Esophagus mucosa (tissue), 1 donor: ENCODE data around the gene MANEA. TPM values are rescaled to one million over a fixed set of nuclear protein-coding genes. Genes with fewer than 3 reads are reported as not detected.
A peak's percentile ranks its signal among the peaks of the same experiment; 100 is the strongest.

Experiments
- ATAC-seq: fragments of 200-7000 bp; cut with Tn5 transposase; one replicate; pipeline ENCODE4 v1.9.1; 2020
- total RNA-seq: library from RNA; stranded (reverse); gene quantifications from one replicate; pipeline ENCODE4 v1.2.4, GENCODE V29; 2023
- donor health status: DM: yes; HTN: yes; CAD: no.

MANEA gene
- total RNA-seq, 1 donor from 2014 or later = 8.4 TPM

GRCh38 chr6:95587989-95588388 lies 10.7 kb downstream of the MANEA start:
- no peak for ATAC-seq

- ATAC-seq = no peak
These were observed 11.7 kb downstream of the MANEA start for GRCh38 chr6:95589067-95589466.

GRCh38 chr6:95589826-95590570 lies 12.7 kb downstream of the MANEA start:
- no peak for ATAC-seq

GRCh38 chr6:95593025-95593424 lies 15.7 kb downstream of the MANEA start:
- ATAC-seq = no peak

- ATAC-seq = peak; percentile 94
These were observed 18.7 kb downstream of the MANEA start for GRCh38 chr6:95596021-95596420.

- no peak for ATAC-seq
These were observed 22.4 kb downstream of the MANEA start for GRCh38 chr6:95599706-95600105.

- no peak for ATAC-seq
These were observed 23.8 kb downstream of the MANEA start for GRCh38 chr6:95601133-95601532.

- no peak for ATAC-seq
These were observed 36.8 kb downstream of the MANEA start for GRCh38 chr6:95614094-95614493.

GRCh38 chr6:95629551-95629950 lies 52.2 kb downstream of the MANEA start:
- no peak for ATAC-seq

GRCh38 chr6:95636552-95637431 lies 59.5 kb downstream of the MANEA start:
- ATAC-seq = no peak

GRCh38 chr6:95648636-95649035 lies 71.3 kb downstream of the MANEA start:
- ATAC-seq = no peak

GRCh38 chr6:95649451-95649850 lies 72.1 kb downstream of the MANEA start:
- ATAC-seq = no peak

- ATAC-seq = no peak
These were observed 76.8 kb downstream of the MANEA start for GRCh38 chr6:95654176-95654575.

GRCh38 chr6:95658886-95659285 lies 81.6 kb downstream of the MANEA start:
- ATAC-seq = no peak
